ENCODE measurements around the gene METTL27.

DNA sequence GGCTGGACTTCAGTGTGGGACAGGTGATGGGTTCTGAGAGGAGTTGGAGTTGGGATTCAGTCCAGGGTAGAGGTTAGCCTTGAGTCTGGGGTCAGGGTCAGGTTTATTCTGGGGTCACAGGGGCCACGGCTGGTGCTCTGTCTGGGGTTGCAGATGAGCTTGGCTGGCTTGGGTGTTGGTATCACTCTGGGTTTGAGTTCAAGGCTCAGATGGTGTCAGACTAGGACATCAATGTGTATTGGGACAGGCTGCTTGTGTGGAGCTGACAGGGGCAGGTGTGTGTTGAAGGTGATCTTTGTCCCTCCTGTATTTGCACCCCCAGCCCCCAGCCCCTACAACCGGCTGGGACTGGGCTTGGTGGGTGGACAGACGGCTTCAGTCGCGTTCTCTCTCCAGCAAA, 45.4 kb upstream of the METTL27 start:
- TF ChIP-seq, protein P1, sequence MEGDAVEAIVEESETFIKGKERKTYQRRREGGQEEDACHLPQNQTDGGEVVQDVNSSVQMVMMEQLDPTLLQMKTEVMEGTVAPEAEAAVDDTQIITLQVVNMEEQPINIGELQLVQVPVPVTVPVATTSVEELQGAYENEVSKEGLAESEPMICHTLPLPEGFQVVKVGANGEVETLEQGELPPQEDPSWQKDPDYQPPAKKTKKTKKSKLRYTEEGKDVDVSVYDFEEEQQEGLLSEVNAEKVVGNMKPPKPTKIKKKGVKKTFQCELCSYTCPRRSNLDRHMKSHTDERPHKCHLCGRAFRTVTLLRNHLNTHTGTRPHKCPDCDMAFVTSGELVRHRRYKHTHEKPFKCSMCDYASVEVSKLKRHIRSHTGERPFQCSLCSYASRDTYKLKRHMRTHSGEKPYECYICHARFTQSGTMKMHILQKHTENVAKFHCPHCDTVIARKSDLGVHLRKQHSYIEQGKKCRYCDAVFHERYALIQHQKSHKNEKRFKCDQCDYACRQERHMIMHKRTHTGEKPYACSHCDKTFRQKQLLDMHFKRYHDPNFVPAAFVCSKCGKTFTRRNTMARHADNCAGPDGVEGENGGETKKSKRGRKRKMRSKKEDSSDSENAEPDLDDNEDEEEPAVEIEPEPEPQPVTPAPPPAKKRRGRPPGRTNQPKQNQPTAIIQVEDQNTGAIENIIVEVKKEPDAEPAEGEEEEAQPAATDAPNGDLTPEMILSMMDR (IDR thresholded peaks at IDR 0.05; ENCODE audit: insufficient read depth, low read length, poor library complexity, severe bottlenecking), result no peak
- TF ChIP-seq EZH2phosphoT487 (conservative IDR thresholded peaks at IDR 0.05; ENCODE audit: low read length), result no peak

All from SU-DHL-6 (cell line).